Measurements from ENCODE around the gene HOXC4. TPM values are rescaled to one million over a fixed set of nuclear protein-coding genes. Genes with fewer than 3 reads are reported as not detected.

HOXC4 gene
- total and polyA plus RNA-seq, 10 of the 15 experiments (the other 5 are each of a cell fraction or from before 2014, with no cell fraction given), result 1.0 to 11.4 (median 4.2) TPM

DNA sequence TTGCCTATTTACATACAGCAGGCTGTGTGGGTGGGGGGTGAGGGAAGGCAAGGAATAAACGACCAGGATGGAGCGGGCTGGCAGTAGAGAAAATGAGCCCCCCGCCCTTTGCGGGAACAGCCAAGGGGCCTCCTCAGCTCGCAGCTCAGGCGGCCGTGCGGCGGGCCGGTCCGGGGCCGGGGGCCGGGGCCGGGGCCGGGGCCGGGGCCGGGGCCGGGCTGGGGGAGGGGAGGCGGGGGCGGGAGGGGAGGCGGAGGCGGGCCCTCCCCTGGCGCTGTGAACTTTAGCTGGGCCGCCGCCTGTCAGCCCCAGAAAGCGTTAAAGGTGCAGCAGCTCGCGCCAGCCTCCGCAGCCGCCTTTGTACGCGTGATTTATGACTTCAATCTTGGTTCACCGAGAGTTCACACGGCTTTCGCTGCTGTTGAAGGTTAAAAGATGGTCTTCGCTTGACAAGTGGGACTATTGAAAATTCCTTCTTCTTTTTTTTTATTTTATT is 28.8 kb downstream of the HOXC4 start (continued):
- TF ChIP-seq POLR2AphosphoS2 (IDR thresholded peaks at IDR 0.05; ENCODE audit: low read depth, low read length) (no peak), ELK1 (IDR thresholded peaks at IDR 0.05; ENCODE audit: low read depth, low read length) (no peak), ZNF217 (IDR thresholded peaks at IDR 0.05) (no peak), POLR2A (IDR thresholded peaks at IDR 0.05; ENCODE audit: low read depth, low read length) (0 out of 2 replicates have a peak, but pooled peaks have one; percentile 26), EGR1 (IDR thresholded peaks at IDR 0.05; ENCODE audit: borderline replicate concordance in 1 of 2, low read depth in 2 of 2, low read length in 2 of 2) (0 out of 3 replicates have a peak, but pooled peaks of 1 of the 2 experiments have one; percentile 12), ETV6 (conservative IDR thresholded peaks at IDR 0.05 in 1 of 2, IDR thresholded peaks at IDR 0.05 in 1 of 2; ENCODE audit: borderline replicate concordance in 1 of 2, low read depth in 1 of 2) (no peak), NFIC (IDR thresholded peaks at IDR 0.05; ENCODE audit: low read depth, low read length) (no peak), ATF7 (IDR thresholded peaks at IDR 0.05; ENCODE audit: low read depth) (no peak), RAD51 (IDR thresholded peaks at IDR 0.05) (no peak), TARDBP (IDR thresholded peaks at IDR 0.05; ENCODE audit: borderline replicate concordance) (no peak), RELA (IDR thresholded peaks at IDR 0.05; ENCODE audit: borderline replicate concordance, partially characterized antibody) (no peak), BACH1 (IDR thresholded peaks at IDR 0.05; ENCODE audit: borderline replicate concordance) (no peak), ATF3 (IDR thresholded peaks at IDR 0.05; ENCODE audit: borderline replicate concordance, extremely low read depth, low read depth, low read length) (no peak), SREBF2 (IDR thresholded peaks at IDR 0.05; ENCODE audit: low read length) (no peak), GABPA (IDR thresholded peaks at IDR 0.05; ENCODE audit: low read depth) (no peak), NKRF (conservative IDR thresholded peaks at IDR 0.05) (no peak), SMAD1 (IDR thresholded peaks at IDR 0.05; ENCODE audit: low read depth, partially characterized antibody) (no peak), PBX3 (IDR thresholded peaks at IDR 0.05; ENCODE audit: insufficient replicate concordance, low read depth, low read length) (peak; percentile 50), SMAD5 (IDR thresholded peaks at IDR 0.05; ENCODE audit: low read depth) (no peak)
- TF ChIP-seq, protein P1, sequence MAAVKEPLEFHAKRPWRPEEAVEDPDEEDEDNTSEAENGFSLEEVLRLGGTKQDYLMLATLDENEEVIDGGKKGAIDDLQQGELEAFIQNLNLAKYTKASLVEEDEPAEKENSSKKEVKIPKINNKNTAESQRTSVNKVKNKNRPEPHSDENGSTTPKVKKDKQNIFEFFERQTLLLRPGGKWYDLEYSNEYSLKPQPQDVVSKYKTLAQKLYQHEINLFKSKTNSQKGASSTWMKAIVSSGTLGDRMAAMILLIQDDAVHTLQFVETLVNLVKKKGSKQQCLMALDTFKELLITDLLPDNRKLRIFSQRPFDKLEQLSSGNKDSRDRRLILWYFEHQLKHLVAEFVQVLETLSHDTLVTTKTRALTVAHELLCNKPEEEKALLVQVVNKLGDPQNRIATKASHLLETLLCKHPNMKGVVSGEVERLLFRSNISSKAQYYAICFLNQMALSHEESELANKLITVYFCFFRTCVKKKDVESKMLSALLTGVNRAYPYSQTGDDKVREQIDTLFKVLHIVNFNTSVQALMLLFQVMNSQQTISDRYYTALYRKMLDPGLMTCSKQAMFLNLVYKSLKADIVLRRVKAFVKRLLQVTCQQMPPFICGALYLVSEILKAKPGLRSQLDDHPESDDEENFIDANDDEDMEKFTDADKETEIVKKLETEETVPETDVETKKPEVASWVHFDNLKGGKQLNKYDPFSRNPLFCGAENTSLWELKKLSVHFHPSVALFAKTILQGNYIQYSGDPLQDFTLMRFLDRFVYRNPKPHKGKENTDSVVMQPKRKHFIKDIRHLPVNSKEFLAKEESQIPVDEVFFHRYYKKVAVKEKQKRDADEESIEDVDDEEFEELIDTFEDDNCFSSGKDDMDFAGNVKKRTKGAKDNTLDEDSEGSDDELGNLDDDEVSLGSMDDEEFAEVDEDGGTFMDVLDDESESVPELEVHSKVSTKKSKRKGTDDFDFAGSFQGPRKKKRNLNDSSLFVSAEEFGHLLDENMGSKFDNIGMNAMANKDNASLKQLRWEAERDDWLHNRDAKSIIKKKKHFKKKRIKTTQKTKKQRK (IDR thresholded peaks at IDR 0.05; ENCODE audit: low read depth, low read length), result no peak
- TF ChIP-seq, protein P2, sequence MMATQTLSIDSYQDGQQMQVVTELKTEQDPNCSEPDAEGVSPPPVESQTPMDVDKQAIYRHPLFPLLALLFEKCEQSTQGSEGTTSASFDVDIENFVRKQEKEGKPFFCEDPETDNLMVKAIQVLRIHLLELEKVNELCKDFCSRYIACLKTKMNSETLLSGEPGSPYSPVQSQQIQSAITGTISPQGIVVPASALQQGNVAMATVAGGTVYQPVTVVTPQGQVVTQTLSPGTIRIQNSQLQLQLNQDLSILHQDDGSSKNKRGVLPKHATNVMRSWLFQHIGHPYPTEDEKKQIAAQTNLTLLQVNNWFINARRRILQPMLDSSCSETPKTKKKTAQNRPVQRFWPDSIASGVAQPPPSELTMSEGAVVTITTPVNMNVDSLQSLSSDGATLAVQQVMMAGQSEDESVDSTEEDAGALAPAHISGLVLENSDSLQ (IDR thresholded peaks at IDR 0.05), result peak; percentile 39; the same call in 1 of the 2 replicates

Measured in GM12878 (cell line).